C1 segment of cervical spinal cord (tissue), 14 donors: ENCODE data around the gene SHC3.

ENCODE experiments used
- DNase-seq, 14 donors: peaks; one replicate each; lab custom pipeline; 2025; lab: John Stamatoyannopoulos, UW

The SHC3 gene

GRCh38 chr9:89001917-89002540 lies 176.6 kb downstream of the SHC3 start:
- no peak for DNase-seq

- peak in 13 of 14 donors; percentile 23 to 85 (median 70) for DNase-seq
These were observed 177.4 kb downstream of the SHC3 start for GRCh38 chr9:89000973-89001916.

- peak in 1 of 14 donors; percentile 61 for DNase-seq
These were observed 178.2 kb downstream of the SHC3 start for GRCh38 chr9:89000371-89000781.

GRCh38 chr9:88998911-88999310 lies 179.7 kb downstream of the SHC3 start:
- peak in 9 of 14 donors; percentile 24 to 86 (median 45) for DNase-seq

- DNase-seq = no peak
These were observed 180.1 kb downstream of the SHC3 start for GRCh38 chr9:88998503-88998902.

GRCh38 chr9:88997646-88998045 lies 181.0 kb downstream of the SHC3 start:
- DNase-seq = no peak

- DNase-seq = no peak
These were observed 181.7 kb downstream of the SHC3 start for GRCh38 chr9:88996921-88997235.

GRCh38 chr9:88996046-88996920 lies 182.3 kb downstream of the SHC3 start:
- DNase-seq = no peak

GRCh38 chr9:88995627-88996026 lies 183.0 kb downstream of the SHC3 start:
- no peak for DNase-seq

- DNase-seq = no peak
These were observed 183.4 kb downstream of the SHC3 start for GRCh38 chr9:88995200-88995577.

- DNase-seq = no peak
These were observed 184.0 kb downstream of the SHC3 start for GRCh38 chr9:88994469-88995199.

GRCh38 chr9:88993871-88994460 lies 184.7 kb downstream of the SHC3 start:
- DNase-seq = peak in 1 of 14 donors; percentile 44

- DNase-seq = no peak
These were observed 185.3 kb downstream of the SHC3 start for GRCh38 chr9:88993327-88993726.

GRCh38 chr9:88992556-88992955 lies 186.1 kb downstream of the SHC3 start:
- DNase-seq = no peak

- DNase-seq = peak in 6 of 14 donors; percentile 7 to 60 (median 33)
These were observed 187.3 kb downstream of the SHC3 start, which contains the start of gene S1PR3 for GRCh38 chr9:88991066-88992034. S1PR3 (plus strand) TSS chr9:88991468; CDS start chr9:89001201, 9,733 bp downstream.

- DNase-seq = no peak
These were observed 187.9 kb downstream of the SHC3 start for GRCh38 chr9:88990729-88991065.

- no peak for DNase-seq
These were observed 188.4 kb downstream of the SHC3 start for GRCh38 chr9:88990041-88990728.

GRCh38 chr9:88988796-88989641 lies 189.6 kb downstream of the SHC3 start:
- no peak for DNase-seq
